Right cardiac atrium (tissue), 5 donors: ENCODE measurements around the gene CPTP. TPM values are rescaled to one million over a fixed set of nuclear protein-coding genes. Genes with fewer than 3 reads are reported as not detected.

Experiments used
- ATAC-seq, 2 donors: fragments of 200-7000 bp; cut with Tn5 transposase; one replicate each; pipeline versions ENCODE4 v1.8.0 to v1.9.1; 2020; ENCODE audit warnings: moderate library complexity in 2 of 2, mild to moderate bottlenecking in 1 of 2
- DNase-seq, 3 donors: peaks; one replicate each; pipeline ENCODE4 v3.0.0-alpha.2; 2020
- H3K27ac ChIP-seq: one replicate; pipeline ENCODE4 v1.5.1; 2013; ENCODE audit warnings: mild to moderate bottlenecking, low read length, control low read depth, moderate library complexity
- H3K27me3 ChIP-seq: one replicate; pipeline ENCODE4 v1.6.1; 2013; ENCODE audit not compliant: control insufficient read depth, insufficient read depth
- H3K4me1 ChIP-seq: one replicate; pipeline ENCODE4 v1.6.1; 2013; ENCODE audit warnings: low read length; ENCODE audit not compliant: control insufficient read depth, insufficient read depth
- H3K4me3 ChIP-seq: one replicate; pipeline ENCODE4 v1.5.1; 2013; ENCODE audit warnings: low read length, control low read depth
- H3K9me3 ChIP-seq: one replicate; pipeline ENCODE4 v1.6.1; 2013; ENCODE audit warnings: low read length; ENCODE audit not compliant: control insufficient read depth
- WGBS: extraction: QIAGEN DNeasy Blood & Tissue Kit; methylation state at CpG from one replicate; pipeline ENCODE4 v1.1.7; 2013; 5-methylcytosine and 5-hydroxymethylcytosine counted together
- intact Hi-C, 4 donors: fragments of 100-400 bp; cut with DNase I; formaldehyde crosslinking; loops; one replicate each; pipeline versions ENCODE4 v1.11.0 to v1.14.0; 2022 to 2023
- microRNA-seq, 2 donors: library from miRNA; unstranded; fragments of <30 nt; microRNA quantifications; one replicate each; pipeline ENCODE4 v1.2.0, GENCODE V29; 2020 to 2021
- polyA plus RNA-seq: library from polyadenylated mRNA; stranded (reverse); fragments of 200-250 nt; gene quantifications from one replicate; pipeline ENCODE4 v1.2.3, GENCODE V29; 2013
- total RNA-seq, 4 donors: library from RNA; stranded (reverse); fragmentation: NEBNext Ultra II Directional; extraction: Animal tissue kit (Norgen Biotek cat#: 25700); gene quantifications; one replicate each; pipeline ENCODE4 v1.2.1, GENCODE V29; 2021
- donor health status: healthy with polysubstance abuse.
- donor health status: DM: no; HTN: yes; CAD: no.
- donor health status: DM: no; HTN: no; CAD: no.
- donor health status: DM: no; HTN: yes; CAD: no; lungs with severe emphysema.
- donor health status: DM: yes; HTN: yes; CAD: no.

CPTP gene
- total and polyA plus RNA-seq, 5 donors = 24.0 to 53.9 (median 28.9) TPM

- under 1% methylated on average over 24 of the region's 24 CpGs for WGBS
- Histone ChIP-seq H3K27me3 (no peaks in the 10 kb centered on the region), H3K4me3 (peak overlapping the region; percentile 77), H3K9me3 (no peaks in the 10 kb centered on the region), H3K27ac (peak overlapping the region; percentile 84), H3K4me1 (peaks cover 2% of the 10 kb centered on the region)
- DNase-seq (peak in 2 of 3 donors; percentile 76 to 80), ATAC-seq (peak in 1 of 2 donors; percentile 4)
- intact Hi-C loops = no loop called here
Observed at GRCh38 chr1:1374589-1374928, 50.0 kb downstream of the CPTP start.

- Histone ChIP-seq H3K27me3 (no peaks in the 10 kb centered on the region), H3K4me3 (peak within 1 kb of the TSS; percentile 77), H3K4me1 (peaks cover 2% of the 10 kb centered on the region), H3K27ac (peak within 1 kb of the TSS; percentile 84), H3K9me3 (no peaks in the 10 kb centered on the region)
- DNase-seq = peak; percentile 99
- WGBS = under 1% methylated on average over 85 of the region's 85 CpGs
- ATAC-seq = peak; percentile 95 to 97
- intact Hi-C loops = no loop called here
Observed at GRCh38 chr1:1374929-1375662, 50.5 kb downstream of the CPTP start, which contains the start of gene AURKAIP1. AURKAIP1 (minus strand) TSS chr1:1375207; CDS start chr1:1374756, 451 bp downstream.

DNA sequence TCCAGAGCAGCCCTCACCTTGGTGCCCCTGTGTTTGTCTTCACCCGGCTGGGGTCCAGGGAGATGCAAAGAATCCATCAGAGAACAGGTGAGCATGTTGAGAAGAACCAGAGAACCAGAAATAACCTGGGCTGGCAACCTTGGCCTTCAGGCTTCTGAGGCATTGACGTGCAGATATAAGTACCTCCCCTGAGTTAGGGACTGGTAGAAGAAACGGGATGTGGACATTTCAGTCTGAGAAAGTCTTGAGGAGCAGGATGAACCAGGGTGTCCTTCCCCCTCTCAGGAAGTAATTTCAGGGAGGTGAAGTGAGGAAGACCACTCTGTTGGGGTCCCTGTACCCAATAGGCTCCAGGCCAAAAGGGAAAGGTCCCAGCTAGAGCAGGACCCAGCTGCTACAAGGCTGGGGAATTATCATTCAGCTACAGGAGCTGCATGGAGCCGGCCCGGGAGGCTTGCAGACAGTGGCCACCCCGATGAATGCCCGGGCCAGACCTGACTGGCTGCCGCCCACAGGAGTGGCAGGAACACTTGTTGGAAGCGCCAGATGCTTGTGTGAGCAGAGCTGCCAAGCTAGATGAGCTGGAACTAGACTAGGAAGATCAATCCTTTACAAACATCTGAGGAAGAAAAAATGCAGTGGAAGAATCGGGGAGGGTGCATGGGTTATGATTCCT lies 52.1 kb downstream of the CPTP start:
- intact Hi-C loops = no loop called here
- WGBS = 92% methylated on average over 10 of the region's 10 CpGs
- peaks cover 2% of the 10 kb centered on the region for H3K4me1 ChIP-seq
- no peak overlapping the region for H3K4me3 ChIP-seq
- no peaks in the 10 kb centered on the region for H3K9me3 ChIP-seq
- no peak overlapping the region for H3K27ac ChIP-seq
- DNase-seq (peak in 2 of 3 donors; percentile 47 to 54), ATAC-seq (no peak)
- H3K27me3 ChIP-seq = no peaks in the 10 kb centered on the region

- Histone ChIP-seq H3K9me3 (no peaks in the 10 kb centered on the region), H3K4me1 (no peaks in the 10 kb centered on the region), H3K4me3 (no peak overlapping the region), H3K27ac (no peak overlapping the region), H3K27me3 (no peaks in the 10 kb centered on the region)
- no peak for ATAC-seq
- intact Hi-C loops = no loop called here
- DNase-seq = peak in 2 of 3 donors; percentile 12 to 34
- WGBS = 95% methylated on average over 16 of the region's 16 CpGs
Observed at GRCh38 chr1:1377540-1378205, 53.1 kb downstream of the CPTP start.

Small RNAs within 50 kb of the gene (microRNA-seq; reads per million reads assigned to microRNA genes)
- gene MIR6726 (0.54 to 1.7 reads per million in 2 donors), gene MIR6727 (0 reads per million in 2 donors), gene MIR6808 (0 reads per million in 2 donors)

Other genes starting within 250 kb of the CPTP start
- gene C1orf159, start 208.7 kb upstream of the CPTP start, total RNA-seq = 1 to 10 TPM; 4.9 to 5.6 (median 5.4) TPM
- gene C1orf159, start 208.7 kb upstream of the CPTP start, polyA plus RNA-seq = 6.8 TPM
- not detected for gene TTLL10, start 150.9 kb upstream of the CPTP start, total RNA-seq
- gene TTLL10, start 150.9 kb upstream of the CPTP start, polyA plus RNA-seq = 0.09 TPM
- gene TNFRSF18, start 118.2 kb upstream of the CPTP start, total RNA-seq = under 1 TPM in 1 of 4 donors, not detected in 3; 0.38 TPM
- gene TNFRSF18, start 118.2 kb upstream of the CPTP start, polyA plus RNA-seq = 0.14 TPM
- 1 to 10 TPM; 1.0 to 2.0 (median 1.2) TPM for gene TNFRSF4, start 110.6 kb upstream of the CPTP start, total RNA-seq
- gene TNFRSF4, start 110.6 kb upstream of the CPTP start, polyA plus RNA-seq = 2.3 TPM
- 100 to 1,000 TPM; 156 to 215 (median 168) TPM for gene SDF4, start 92.8 kb upstream of the CPTP start, total RNA-seq
- 165 TPM for gene SDF4, start 92.8 kb upstream of the CPTP start, polyA plus RNA-seq
- 10 to 100 TPM; 10.2 to 13.3 (median 12.0) TPM for gene B3GALT6, start 92.6 kb upstream of the CPTP start, total RNA-seq
- gene B3GALT6, start 92.6 kb upstream of the CPTP start, polyA plus RNA-seq = 9.1 TPM
- gene C1QTNF12, start 78.1 kb upstream of the CPTP start, total RNA-seq = 1 to 10 TPM in 2 of 4 donors, under 1 TPM in 1, not detected in 1; 0.94 to 2.4 (median 1.1) TPM
- gene C1QTNF12, start 78.1 kb upstream of the CPTP start, polyA plus RNA-seq = 0.36 TPM
- 10 to 100 TPM; 34.9 to 41.2 (median 37.1) TPM for gene UBE2J2, start 50.9 kb upstream of the CPTP start, total RNA-seq
- 38.4 TPM for gene UBE2J2, start 50.9 kb upstream of the CPTP start, polyA plus RNA-seq
- gene SCNN1D, start 44.4 kb upstream of the CPTP start, total RNA-seq = 1 to 10 TPM; 2.7 to 6.2 (median 4.8) TPM
- gene SCNN1D, start 44.4 kb upstream of the CPTP start, polyA plus RNA-seq = 3.4 TPM
- 10 to 100 TPM; 33.1 to 61.8 (median 42.8) TPM for gene ACAP3, start 16.9 kb upstream of the CPTP start, total RNA-seq
- gene ACAP3, start 16.9 kb upstream of the CPTP start, polyA plus RNA-seq = 37.4 TPM
- gene PUSL1, start 16.2 kb upstream of the CPTP start, total RNA-seq = 10 to 100 TPM; 11.3 to 14.1 (median 12.5) TPM
- gene PUSL1, start 16.2 kb upstream of the CPTP start, polyA plus RNA-seq = 13.1 TPM
- gene INTS11, start 142 bp upstream of the CPTP start, total RNA-seq = 10 to 100 TPM; 53.1 to 61.7 (median 58.7) TPM
- gene INTS11, start 142 bp upstream of the CPTP start, polyA plus RNA-seq = 70.3 TPM
- gene TAS1R3, start 6.5 kb downstream of the CPTP start, total RNA-seq = under 1 TPM; 0.33 to 0.51 (median 0.38) TPM
- gene TAS1R3, start 6.5 kb downstream of the CPTP start, polyA plus RNA-seq = 0.66 TPM
- gene DVL1, start 24.6 kb downstream of the CPTP start, total RNA-seq = 10 to 100 TPM; 64.4 to 87.4 (median 66.3) TPM
- gene DVL1, start 24.6 kb downstream of the CPTP start, polyA plus RNA-seq = 70.0 TPM
- gene MXRA8, start 33.8 kb downstream of the CPTP start, total RNA-seq = 10 to 100 TPM; 21.9 to 38.8 (median 36.3) TPM
- 39.5 TPM for gene MXRA8, start 33.8 kb downstream of the CPTP start, polyA plus RNA-seq
- 100 to 1,000 TPM; 175 to 210 (median 188) TPM for gene AURKAIP1, start 50.4 kb downstream of the CPTP start, total RNA-seq
- 331 TPM for gene AURKAIP1, start 50.4 kb downstream of the CPTP start, polyA plus RNA-seq
- gene CCNL2, start 74.5 kb downstream of the CPTP start, total RNA-seq = 10 to 100 TPM; 61.2 to 83.1 (median 67.2) TPM
- 81.7 TPM for gene CCNL2, start 74.5 kb downstream of the CPTP start, polyA plus RNA-seq
- gene MRPL20, start 82.5 kb downstream of the CPTP start, total RNA-seq = 100 to 1,000 TPM; 121 to 144 (median 132) TPM
- gene MRPL20, start 82.5 kb downstream of the CPTP start, polyA plus RNA-seq = 190 TPM
- gene ANKRD65, start 96.5 kb downstream of the CPTP start, total RNA-seq = 1 to 10 TPM; 1.6 to 3.6 (median 2.9) TPM
- gene ANKRD65, start 96.5 kb downstream of the CPTP start, polyA plus RNA-seq = 4.5 TPM
- gene VWA1, start 110.9 kb downstream of the CPTP start, total RNA-seq = 10 to 100 TPM; 25.0 to 38.6 (median 25.6) TPM
- gene VWA1, start 110.9 kb downstream of the CPTP start, polyA plus RNA-seq = 17.3 TPM
- gene ATAD3C, start 124.9 kb downstream of the CPTP start, total RNA-seq = 1 to 10 TPM; 1.3 to 3.4 (median 2.2) TPM
- 0.52 TPM for gene ATAD3C, start 124.9 kb downstream of the CPTP start, polyA plus RNA-seq
- 10 to 100 TPM in 1 of 4 donors, 1 to 10 TPM in 3; 5.6 to 11.4 (median 8.8) TPM for gene ATAD3B, start 147.0 kb downstream of the CPTP start, total RNA-seq
- 8.3 TPM for gene ATAD3B, start 147.0 kb downstream of the CPTP start, polyA plus RNA-seq
- gene ATAD3A, start 187.4 kb downstream of the CPTP start, total RNA-seq = 10 to 100 TPM; 13.6 to 20.1 (median 15.7) TPM
- gene ATAD3A, start 187.4 kb downstream of the CPTP start, polyA plus RNA-seq = 16.7 TPM
- gene TMEM240, start 215.8 kb downstream of the CPTP start, total RNA-seq = 1 to 10 TPM; 7.3 to 9.3 (median 7.9) TPM
- gene TMEM240, start 215.8 kb downstream of the CPTP start, polyA plus RNA-seq = 10.4 TPM